Stimulated activated naive B cell treated with anti-CD40 and anti-IgM and Interleukin-4, amounts not matched to agents 10 μg/mL and 1 μg/mL and 100 μg/mL, for 72 hours (primary cell): ENCODE data around the gene CCNK.
A peak's percentile ranks its signal among the peaks of the same experiment; 100 is the strongest.

Experiments used
- ATAC-seq, 2 donors: fragments of 150-1000 bp; cut with Tn5 transposase; replicated peaks; 2 replicates each; pipeline ENCODE4 v1.10.0; 2021; ENCODE audit warnings: moderate library complexity in 1 of 2
- DNase-seq: peaks from one replicate; pipeline ENCODE4 v3.0.0; 2021
- H3K27ac Mint-ChIP-seq: one replicate; pipeline ENCODE4 v1.8.0; 2022; ENCODE audit warnings: mild to moderate bottlenecking, mixed read lengths
- H3K27me3 Mint-ChIP-seq, 2 donors: one replicate each; pipeline ENCODE4 v1.8.0; 2022; ENCODE audit warnings: mixed read lengths in 2 of 2
- H3K36me3 Mint-ChIP-seq, 2 donors: one replicate each; pipeline ENCODE4 v1.8.0; 2022; ENCODE audit warnings: mixed read lengths in 2 of 2, mild to moderate bottlenecking in 1 of 2
- H3K4me1 Mint-ChIP-seq, 2 donors: one replicate each; pipeline ENCODE4 v1.8.0; 2022; ENCODE audit warnings: mixed read lengths in 2 of 2, mild to moderate bottlenecking in 1 of 2
- H3K4me3 Mint-ChIP-seq, 2 donors: one replicate each; pipeline ENCODE4 v1.8.0; 2022; ENCODE audit warnings: mild to moderate bottlenecking in 2 of 2, mixed read lengths in 2 of 2, moderate library complexity in 1 of 2
- H3K9me3 Mint-ChIP-seq, 2 donors: one replicate each; pipeline ENCODE4 v1.8.0; 2022; ENCODE audit warnings: mixed read lengths in 2 of 2, mild to moderate bottlenecking in 1 of 2

CCNK gene

DNA sequence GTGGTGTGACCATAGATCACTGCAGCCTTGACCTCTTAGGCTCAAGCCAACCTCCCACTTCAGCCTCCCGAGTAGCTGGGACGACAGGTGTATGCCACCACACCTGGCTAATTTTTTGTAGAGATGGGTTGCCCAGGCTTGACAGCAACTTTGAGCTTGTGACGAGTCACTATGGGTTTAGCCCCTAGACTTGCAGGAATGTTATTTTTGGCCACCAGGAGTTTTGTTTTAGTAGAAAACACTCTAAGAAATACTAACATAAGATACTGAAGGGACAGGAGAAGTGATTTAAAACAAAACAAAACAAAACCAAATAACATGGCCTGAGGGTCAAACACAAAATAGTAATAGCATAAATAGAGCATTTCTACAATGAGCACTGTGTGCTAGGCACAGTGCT, 27.0 kb upstream of the CCNK start:
- H3K36me3 Mint-ChIP-seq: peaks cover 14 to 45% of the 10 kb centered on the region in 2 donors
- DNase-seq (no peak), ATAC-seq (no peak)
- H3K9me3 Mint-ChIP-seq: no peaks in the 10 kb centered on the region
- H3K4me1 Mint-ChIP-seq: no peaks in the 10 kb centered on the region
- H3K27me3 Mint-ChIP-seq: no peaks in the 10 kb centered on the region
- H3K4me3 Mint-ChIP-seq: no peak overlapping the region
- no peak overlapping the region for H3K27ac Mint-ChIP-seq

DNA sequence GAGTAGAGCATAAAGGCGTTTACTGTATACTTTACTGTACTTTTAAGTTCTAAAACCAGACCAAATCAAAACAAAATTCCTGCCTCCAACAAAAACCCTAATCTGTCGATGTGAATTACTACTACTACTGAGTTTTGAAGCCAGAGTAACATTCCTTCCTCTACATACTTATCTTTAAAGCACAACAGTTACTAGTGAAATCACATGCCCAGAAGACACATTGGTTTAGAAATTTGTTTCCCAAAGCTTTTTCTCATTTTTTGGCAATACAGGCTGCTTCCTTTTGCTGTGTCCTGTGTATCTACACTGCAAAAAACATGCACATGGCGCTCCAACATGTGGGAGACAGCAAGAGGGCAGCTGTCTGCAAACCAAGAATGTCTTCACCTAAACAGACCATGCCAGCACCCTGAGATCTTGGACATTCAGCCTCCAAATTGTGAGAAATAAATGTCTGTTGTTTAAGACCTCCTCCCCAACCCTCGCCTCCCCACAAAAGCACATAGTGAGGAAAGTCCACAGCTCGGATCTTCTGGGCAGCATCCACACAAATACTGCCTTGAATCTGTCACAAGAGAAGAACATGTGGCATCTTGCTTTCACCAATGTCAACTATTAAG, 21.6 kb upstream of the CCNK start:
- no peak overlapping the region for H3K4me3 Mint-ChIP-seq
- H3K27ac Mint-ChIP-seq: no peak overlapping the region

DNA sequence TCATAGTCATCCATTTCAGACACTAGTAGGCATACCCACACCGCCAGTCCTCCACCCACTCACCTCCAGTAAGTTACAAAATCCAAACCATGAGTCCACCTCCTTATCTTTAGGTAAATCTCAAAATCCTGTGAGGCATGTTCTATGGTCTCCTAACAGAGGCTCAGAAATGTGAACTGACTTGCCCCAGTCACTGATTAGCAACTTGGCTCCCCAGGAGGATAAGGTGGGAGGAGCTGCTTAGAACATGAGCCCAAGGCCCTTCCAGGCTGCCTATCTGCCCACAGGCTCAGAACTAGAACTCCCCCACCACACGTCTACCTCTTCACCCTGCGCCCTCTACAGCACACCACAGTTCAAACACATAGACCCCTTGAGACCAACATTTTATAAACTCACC, 20.4 kb upstream of the CCNK start:
- ATAC-seq (no peak), DNase-seq (no peak)
- Mint-ChIP-seq H3K4me1 (peaks cover 0 to 4% of the 10 kb centered on the region in 2 donors), H3K9me3 (no peaks in the 10 kb centered on the region), H3K27ac (no peak overlapping the region), H3K27me3 (no peaks in the 10 kb centered on the region), H3K36me3 (peaks cover 38 to 56% of the 10 kb centered on the region in 2 donors), H3K4me3 (no peak overlapping the region)

More for the DNA sequence above, 21.6 kb upstream of the CCNK start:
- peaks cover 0 to 4% of the 10 kb centered on the region in 2 donors for H3K4me1 Mint-ChIP-seq
- no peak for ATAC-seq
- DNase-seq: no peak
- no peaks in the 10 kb centered on the region for H3K9me3 Mint-ChIP-seq
- peaks cover 34 to 57% of the 10 kb centered on the region in 2 donors for H3K36me3 Mint-ChIP-seq
- H3K27me3 Mint-ChIP-seq: no peaks in the 10 kb centered on the region

DNA sequence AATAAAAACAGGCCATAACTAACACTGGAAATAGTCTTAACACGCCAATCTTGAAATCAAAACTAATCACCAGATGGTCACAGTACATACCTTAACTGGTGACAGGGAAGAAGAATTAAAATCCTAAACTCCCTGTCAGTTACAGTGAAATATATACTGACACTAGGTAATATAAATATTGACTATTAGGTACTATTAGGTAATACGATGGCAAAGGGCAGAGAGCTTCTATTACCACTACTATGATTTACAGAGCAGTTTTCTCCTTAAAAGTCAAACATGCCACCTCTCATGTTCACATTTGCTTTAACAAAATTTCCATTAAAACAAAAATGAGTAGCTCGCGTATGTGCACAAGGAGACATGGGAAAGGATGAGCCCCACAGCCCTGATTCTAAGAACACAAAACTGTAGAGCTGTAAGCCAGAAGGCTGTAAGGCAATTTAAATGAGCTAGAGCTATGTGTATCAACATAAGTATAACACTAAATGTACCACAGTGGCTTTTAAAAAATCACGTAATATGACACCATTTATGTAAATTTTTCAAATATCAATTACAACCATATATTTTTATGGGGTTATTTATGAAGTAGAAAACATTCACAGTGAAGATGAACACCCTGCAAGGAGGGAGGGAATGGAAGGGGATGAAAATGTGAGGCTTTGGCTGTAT, 19.7 kb upstream of the CCNK start:
- H3K4me3 Mint-ChIP-seq: no peak overlapping the region
- H3K4me1 Mint-ChIP-seq: peaks cover 0 to 4% of the 10 kb centered on the region in 2 donors
- ATAC-seq (no peak), DNase-seq (no peak)
- H3K27ac Mint-ChIP-seq: no peak overlapping the region
- peaks cover 38 to 59% of the 10 kb centered on the region in 2 donors for H3K36me3 Mint-ChIP-seq
- H3K9me3 Mint-ChIP-seq: no peaks in the 10 kb centered on the region
- no peaks in the 10 kb centered on the region for H3K27me3 Mint-ChIP-seq

DNA sequence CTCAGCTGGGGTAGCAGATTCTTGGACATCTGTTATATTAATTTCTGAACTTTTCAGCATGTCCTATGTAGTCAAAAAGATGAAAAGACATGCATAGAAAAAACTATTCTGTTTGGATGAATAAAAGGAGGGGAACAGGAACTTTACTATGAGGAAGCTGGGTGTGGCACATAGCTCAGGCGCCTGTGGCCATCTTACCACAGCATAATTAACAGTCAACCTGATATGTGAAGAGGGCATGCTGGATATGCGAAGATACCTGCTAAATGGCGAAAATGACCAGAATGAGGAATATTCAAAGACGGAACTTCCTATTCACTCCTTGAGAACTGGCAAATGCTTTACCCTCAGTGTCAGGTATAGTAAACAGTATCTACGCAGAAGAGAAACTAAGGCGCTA, 19.0 kb upstream of the CCNK start:
- H3K9me3 Mint-ChIP-seq: no peaks in the 10 kb centered on the region
- H3K4me1 Mint-ChIP-seq: peaks cover under 1 to 4% of the 10 kb centered on the region in 2 donors
- no peak overlapping the region for H3K4me3 Mint-ChIP-seq

DNA sequence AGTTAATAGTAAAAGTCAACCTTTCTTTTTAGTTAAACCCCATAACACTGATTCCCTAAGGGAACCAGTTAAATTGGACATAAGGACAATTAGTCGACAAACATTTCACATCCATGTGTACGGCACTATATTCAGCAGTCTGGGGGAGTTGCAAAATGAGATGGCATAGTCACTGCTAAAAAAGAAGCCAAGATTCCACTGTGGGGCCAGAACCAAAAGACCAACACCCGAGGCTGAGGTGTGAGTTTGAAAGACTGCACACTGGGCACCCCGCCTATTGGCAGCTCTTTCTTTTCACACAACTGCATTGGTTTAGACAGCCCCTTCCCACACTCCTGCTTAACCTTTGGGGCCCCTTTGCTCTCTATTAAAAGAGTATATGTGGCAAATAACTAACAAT, 17.2 kb upstream of the CCNK start:
- no peaks in the 10 kb centered on the region for H3K27me3 Mint-ChIP-seq
- H3K9me3 Mint-ChIP-seq: no peaks in the 10 kb centered on the region
- peaks cover 13 to 16% of the 10 kb centered on the region in 2 donors for H3K4me1 Mint-ChIP-seq
- no peak overlapping the region for H3K4me3 Mint-ChIP-seq
- no peak overlapping the region for H3K27ac Mint-ChIP-seq
- no peak for DNase-seq
- H3K36me3 Mint-ChIP-seq: peaks cover 32 to 49% of the 10 kb centered on the region in 2 donors
- no peak for ATAC-seq

More for the DNA sequence above, 19.0 kb upstream of the CCNK start:
- DNase-seq (no peak), ATAC-seq (no peak)
- Mint-ChIP-seq H3K27me3 (no peaks in the 10 kb centered on the region), H3K36me3 (peaks cover 32 to 53% of the 10 kb centered on the region in 2 donors), H3K27ac (no peak overlapping the region)

DNA sequence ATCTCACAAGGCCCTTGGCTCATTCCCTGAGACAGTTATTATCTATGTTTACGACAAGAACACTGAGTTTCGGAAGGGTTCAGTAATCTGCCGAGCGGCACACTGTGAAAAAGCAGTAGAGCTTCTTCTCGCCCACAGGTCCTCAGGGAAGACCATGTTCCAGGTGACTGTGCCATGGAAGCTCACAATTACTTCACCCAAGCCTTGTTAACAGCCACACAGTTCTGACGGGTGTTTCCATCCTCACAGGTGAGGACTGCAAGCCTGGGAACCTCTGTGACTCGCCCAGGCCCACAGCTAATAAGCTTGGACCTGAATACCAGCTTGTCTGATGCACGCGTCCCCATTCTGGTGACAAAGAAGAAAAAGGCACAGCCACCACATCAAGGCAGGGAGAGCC, 15.9 kb upstream of the CCNK start:
- no peaks in the 10 kb centered on the region for H3K9me3 Mint-ChIP-seq
- H3K36me3 Mint-ChIP-seq: peaks cover 32 to 42% of the 10 kb centered on the region in 2 donors
- no peak overlapping the region for H3K27ac Mint-ChIP-seq
- no peaks in the 10 kb centered on the region for H3K27me3 Mint-ChIP-seq
- no peak for ATAC-seq
- DNase-seq: no peak
- no peak overlapping the region for H3K4me3 Mint-ChIP-seq
- peaks cover 17 to 22% of the 10 kb centered on the region in 2 donors for H3K4me1 Mint-ChIP-seq

DNA sequence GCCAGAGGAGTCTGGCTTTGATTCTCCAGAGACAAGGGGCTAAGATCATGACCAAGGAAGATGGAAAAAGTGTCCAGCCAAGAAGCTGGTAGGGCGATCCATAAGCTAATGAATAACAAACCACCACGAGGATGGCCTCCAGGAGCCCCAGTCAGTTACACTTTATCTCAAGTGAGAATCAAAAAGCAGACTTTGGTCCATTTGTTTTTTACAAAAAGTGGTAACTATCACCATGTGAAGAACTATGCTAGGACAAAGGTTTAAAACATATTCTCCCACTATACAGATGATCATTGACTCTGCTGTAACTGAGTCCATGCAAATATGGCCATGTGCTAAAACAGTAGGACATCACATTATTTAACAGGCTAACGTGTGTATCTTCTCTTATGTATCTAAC, 14.5 kb upstream of the CCNK start:
- Mint-ChIP-seq H3K36me3 (peaks cover 24 to 32% of the 10 kb centered on the region in 2 donors), H3K27me3 (no peaks in the 10 kb centered on the region), H3K4me3 (no peak overlapping the region), H3K4me1 (peaks cover 22 to 29% of the 10 kb centered on the region in 2 donors), H3K27ac (no peak overlapping the region), H3K9me3 (no peaks in the 10 kb centered on the region)
- DNase-seq: no peak
- no peak for ATAC-seq

DNA sequence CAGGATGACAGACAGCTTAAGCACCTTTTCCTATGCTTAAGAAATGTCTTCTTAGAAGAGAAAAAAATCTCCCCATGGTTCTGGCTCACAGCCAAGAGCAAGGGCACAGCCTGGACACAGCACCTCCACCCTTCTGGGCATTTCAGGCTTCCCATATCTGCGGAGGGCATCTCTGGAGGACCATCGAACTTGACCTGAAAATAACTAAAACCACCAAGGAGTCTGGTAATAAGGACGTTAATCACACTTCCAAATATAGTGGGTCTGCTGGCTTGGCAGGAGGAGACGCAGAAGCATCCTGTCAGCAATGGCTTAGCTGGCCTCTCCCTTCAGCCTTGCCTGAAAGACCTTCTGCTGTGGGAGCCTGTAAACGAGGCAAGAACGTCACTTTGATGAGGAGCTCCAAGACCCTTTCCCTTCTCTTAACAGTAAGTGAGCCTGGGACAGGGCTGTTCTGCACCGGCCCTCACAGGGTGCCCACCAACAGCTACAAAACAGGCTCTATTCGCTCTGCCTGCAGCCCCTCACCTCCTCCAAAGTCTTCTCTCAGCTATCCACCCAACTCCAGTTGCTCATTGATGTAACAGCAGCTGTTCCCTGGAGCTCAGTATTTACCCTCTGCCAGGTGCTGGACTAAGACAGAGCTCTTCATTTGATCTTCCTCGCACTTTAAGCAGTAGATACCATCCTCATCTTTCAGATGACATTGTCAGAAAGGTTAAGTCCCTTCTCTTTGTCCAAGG, 13.7 kb upstream of the CCNK start:
- peaks cover 18 to 24% of the 10 kb centered on the region in 2 donors for H3K36me3 Mint-ChIP-seq
- ATAC-seq (no peak), DNase-seq (no peak)
- H3K9me3 Mint-ChIP-seq: no peaks in the 10 kb centered on the region
- H3K4me1 Mint-ChIP-seq: peaks cover 22 to 29% of the 10 kb centered on the region in 2 donors
- no peaks in the 10 kb centered on the region for H3K27me3 Mint-ChIP-seq
- H3K4me3 Mint-ChIP-seq: peak overlapping the region in 1 of 2 donors; percentile 43
- H3K27ac Mint-ChIP-seq: no peak overlapping the region

DNA sequence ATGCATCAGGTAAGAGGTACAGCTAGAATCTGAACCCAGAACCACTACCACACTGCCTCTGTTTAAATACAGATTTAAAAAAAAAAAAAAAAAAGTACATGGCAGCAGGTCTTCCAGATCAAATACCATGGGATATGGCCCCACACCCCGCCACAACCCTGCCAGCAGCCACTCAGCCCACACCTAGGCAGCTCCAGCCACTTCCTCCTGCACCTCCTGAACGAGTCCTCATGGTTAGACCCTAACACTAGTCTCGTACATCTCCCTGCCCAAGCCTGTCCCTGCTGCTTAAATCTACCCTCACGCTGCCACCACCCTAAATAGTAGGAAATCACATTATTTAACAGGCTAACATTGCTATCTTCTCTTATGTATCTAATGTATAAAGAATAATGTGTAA, 13.1 kb upstream of the CCNK start:
- H3K27me3 Mint-ChIP-seq: no peaks in the 10 kb centered on the region
- ATAC-seq: no peak
- peaks cover 15 to 19% of the 10 kb centered on the region in 2 donors for H3K36me3 Mint-ChIP-seq
- no peaks in the 10 kb centered on the region for H3K9me3 Mint-ChIP-seq
- H3K4me3 Mint-ChIP-seq: no peak overlapping the region
- peaks cover 25 to 29% of the 10 kb centered on the region in 2 donors for H3K4me1 Mint-ChIP-seq
- no peak for DNase-seq
- H3K27ac Mint-ChIP-seq: no peak overlapping the region

DNA sequence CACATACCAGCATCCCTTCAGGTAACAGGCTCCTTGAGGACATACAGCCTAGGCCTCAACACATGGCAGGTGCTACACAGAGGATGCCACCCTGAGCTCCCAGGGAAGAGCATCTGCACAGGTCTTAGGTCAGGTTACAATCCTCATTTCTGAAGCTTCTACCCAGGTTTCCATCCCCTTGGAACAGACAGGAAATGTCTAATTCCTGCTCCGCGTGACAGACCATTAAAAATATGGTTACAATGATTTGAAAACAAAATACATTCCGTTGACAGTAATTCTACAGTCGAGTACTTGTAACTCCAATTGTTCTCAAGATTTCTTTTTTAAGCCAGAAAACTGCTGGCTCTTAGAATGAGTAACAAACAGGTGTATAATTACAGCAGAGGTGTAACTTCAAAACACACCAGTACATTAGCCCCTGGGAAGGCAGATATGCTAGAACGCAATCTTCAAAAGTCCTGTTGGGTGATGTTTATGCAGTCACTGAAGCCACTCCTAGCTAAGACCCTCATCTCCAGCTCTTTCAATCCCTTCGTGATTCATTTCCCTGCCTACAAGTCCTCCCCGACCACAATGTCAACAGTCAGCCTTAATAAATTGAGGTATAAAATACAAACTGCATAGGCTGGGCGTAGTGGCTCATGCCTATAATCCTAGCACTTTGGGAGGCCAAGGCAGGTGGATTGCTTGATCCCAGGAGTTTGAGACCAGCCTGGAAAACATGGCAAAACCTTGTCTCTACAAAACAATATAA, 12.2 kb upstream of the CCNK start:
- Mint-ChIP-seq H3K27me3 (no peaks in the 10 kb centered on the region), H3K36me3 (peaks cover 10 to 11% of the 10 kb centered on the region in 2 donors), H3K4me3 (no peak overlapping the region), H3K27ac (no peak overlapping the region), H3K9me3 (no peaks in the 10 kb centered on the region), H3K4me1 (peaks cover 23 to 29% of the 10 kb centered on the region in 2 donors)
- ATAC-seq (no peak), DNase-seq (no peak)

DNA sequence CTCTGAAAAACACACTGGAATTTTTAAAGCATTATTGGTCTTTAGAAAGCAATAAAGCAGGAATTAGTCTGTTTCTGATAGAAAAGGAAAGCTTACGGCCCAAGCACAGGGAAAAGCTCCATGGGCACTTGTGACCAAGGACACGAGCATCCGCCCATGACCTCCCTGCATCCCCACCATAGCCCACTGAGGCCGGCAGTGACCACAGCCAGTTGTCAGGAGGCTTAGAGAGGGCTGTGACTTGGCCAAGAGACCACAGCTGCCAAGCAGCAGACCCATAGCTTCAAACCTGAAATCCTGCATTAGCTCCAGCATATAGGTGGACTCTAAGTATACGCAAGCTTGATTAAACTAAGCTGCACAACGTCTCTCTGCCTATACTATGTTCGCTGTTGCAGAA, 9.5 kb upstream of the CCNK start:
- H3K36me3 Mint-ChIP-seq: peaks cover 3% of the 10 kb centered on the region in 2 donors
- no peak overlapping the region for H3K27ac Mint-ChIP-seq
- no peaks in the 10 kb centered on the region for H3K9me3 Mint-ChIP-seq
- ATAC-seq: no peak
- no peaks in the 10 kb centered on the region for H3K27me3 Mint-ChIP-seq
- no peak overlapping the region for H3K4me3 Mint-ChIP-seq
- peaks cover 30 to 39% of the 10 kb centered on the region in 2 donors for H3K4me1 Mint-ChIP-seq
- no peak for DNase-seq

DNA sequence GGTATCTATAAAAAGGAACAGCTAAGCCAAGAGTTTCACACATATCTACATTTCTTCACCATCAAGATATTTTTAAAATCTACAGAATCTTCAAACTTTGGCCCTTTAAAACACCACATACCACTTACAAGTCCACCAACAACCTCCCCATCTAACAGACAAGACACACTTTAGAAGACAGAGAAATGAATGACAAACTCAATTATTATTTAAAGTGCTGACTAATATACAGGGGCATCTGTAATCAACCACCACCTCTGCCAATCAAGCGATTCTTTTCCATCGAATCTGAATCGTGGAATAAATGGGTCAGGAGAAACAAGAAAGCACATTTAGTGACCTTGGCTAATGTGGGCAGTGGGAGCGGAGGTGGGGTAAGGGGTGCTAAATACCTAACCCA, 8.3 kb upstream of the CCNK start:
- Mint-ChIP-seq H3K9me3 (no peaks in the 10 kb centered on the region), H3K4me3 (no peak overlapping the region), H3K4me1 (peaks cover 28 to 36% of the 10 kb centered on the region in 2 donors), H3K27ac (no peak overlapping the region), H3K27me3 (no peaks in the 10 kb centered on the region), H3K36me3 (no peaks in the 10 kb centered on the region)
- ATAC-seq (no peak), DNase-seq (no peak)

DNA sequence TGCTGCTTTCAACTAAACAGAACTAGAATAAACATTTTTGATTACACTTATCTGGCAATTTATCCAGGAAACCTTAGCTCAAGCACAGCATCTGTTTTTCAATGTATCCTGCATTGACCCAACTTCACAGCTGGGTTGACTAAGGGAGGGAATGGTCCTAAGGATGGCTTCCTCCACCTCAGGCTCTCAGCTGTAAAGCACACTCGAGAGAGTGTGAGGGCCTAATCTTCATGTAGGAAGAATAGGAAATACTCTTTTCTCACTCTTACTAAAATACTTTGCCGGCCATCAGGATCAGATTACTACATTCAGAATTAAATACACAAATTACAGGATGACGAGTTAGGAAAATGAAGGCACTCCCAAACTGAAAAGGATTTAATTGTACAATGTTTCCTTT, 7.8 kb upstream of the CCNK start:
- ATAC-seq: no peak
- H3K27ac Mint-ChIP-seq: no peak overlapping the region
- no peaks in the 10 kb centered on the region for H3K9me3 Mint-ChIP-seq
- H3K36me3 Mint-ChIP-seq: peaks cover 0 to 4% of the 10 kb centered on the region in 2 donors
- H3K4me3 Mint-ChIP-seq: no peak overlapping the region
- no peaks in the 10 kb centered on the region for H3K27me3 Mint-ChIP-seq
- DNase-seq: no peak
- peaks cover 30 to 36% of the 10 kb centered on the region in 2 donors for H3K4me1 Mint-ChIP-seq
